Coronary artery (tissue), 2 donors: ENCODE data around the gene JCAD.
"Not testable (repeated sequence)": the region's sequence is repeated elsewhere in the genome, so short reads cannot be mapped to it uniquely, and the experiment has no call there.

Source experiments
- DNase-seq: peaks from one replicate; pipeline ENCODE4 v3.0.0-alpha.2; 2017; ENCODE audit warnings: low spot score
- H3K27ac ChIP-seq, 2 donors: fragments of 200-600 bp; sonication (generic); one replicate each; pipeline ENCODE4 v1.5.1; 2016 to 2019
- H3K4me3 ChIP-seq: fragments of 200-600 bp; sonication (generic); 2 replicates; pipeline ENCODE4 v1.5.1; 2016; ENCODE audit warnings: mild to moderate bottlenecking, moderate library complexity
- CTCF ChIP-seq: fragments of 200-600 bp; sonication (generic); IDR thresholded peaks from one replicate; pipeline ENCODE4 v1.5.1; 2019; ENCODE audit warnings: antibody characterized with exemption

JCAD gene

GRCh38 chr10:30007406-30007805, 52.0 kb downstream of the JCAD start:
- Histone ChIP-seq H3K4me3 (no peak overlapping the region), H3K27ac (no peak overlapping the region)
- DNase-seq, result no peak
- TF ChIP-seq CTCF, result no peak

GRCh38 chr10:30006410-30006809, 53.0 kb downstream of the JCAD start:
- no peak for TF ChIP-seq CTCF
- H3K4me3 ChIP-seq, result no peak overlapping the region
- H3K27ac ChIP-seq, result no peak overlapping the region
- no peak for DNase-seq

- DNase-seq, H3K27ac ChIP-seq, H3K4me3 ChIP-seq: not testable (repeated sequence)
Measured at GRCh38 chr10:30005116-30005515, 54.3 kb downstream of the JCAD start.

GRCh38 chr10:30002426-30003266, 56.7 kb downstream of the JCAD start:
- peak; percentile 84 for DNase-seq
- TF ChIP-seq CTCF, result peak; percentile 90
- H3K4me3 ChIP-seq, result no peak overlapping the region
- H3K27ac ChIP-seq, result peak overlapping the region; percentile 82 to 96

GRCh38 chr10:30000802-30001571, 58.4 kb downstream of the JCAD start:
- TF ChIP-seq CTCF, result no peak
- peak overlapping the region; percentile 82 to 96 for H3K27ac ChIP-seq
- H3K4me3 ChIP-seq, result peak overlapping the region; percentile 42
- DNase-seq, result peak; percentile 84

GRCh38 chr10:29998142-29998808, 61.1 kb downstream of the JCAD start:
- Histone ChIP-seq H3K4me3 (no peak overlapping the region), H3K27ac (no peak overlapping the region)
- peak; percentile 95 for TF ChIP-seq CTCF
- peak; percentile 80 for DNase-seq

GRCh38 chr10:29994811-29995210, 64.6 kb downstream of the JCAD start:
- Histone ChIP-seq H3K4me3 (no peak overlapping the region), H3K27ac (no peak overlapping the region)
- TF ChIP-seq CTCF, result no peak
- DNase-seq, result no peak
